Activated CD8-positive, alpha-beta memory T cell treated with anti-CD3 and anti-CD28 coated beads, Interleukin-2, amount 50 U/mL, for 1 hour (primary cell): ENCODE data around the gene GALNT17.

Source experiments
- DNase-seq: peaks from one replicate; pipeline ENCODE4 v3.0.0-alpha.2; 2020; ENCODE audit errors: extremely low read depth

GALNT17 gene

GRCh38 chr7:71339924-71340323 lies 208.0 kb downstream of the GALNT17 start:
- DNase-seq = no peak

- DNase-seq = no peak
These were observed 210.3 kb downstream of the GALNT17 start for GRCh38 chr7:71342202-71342601.

- DNase-seq = no peak
These were observed 211.1 kb downstream of the GALNT17 start for GRCh38 chr7:71343039-71343438.

GRCh38 chr7:71343892-71344291 lies 211.9 kb downstream of the GALNT17 start:
- no peak for DNase-seq

- DNase-seq = no peak
These were observed 213.4 kb downstream of the GALNT17 start for GRCh38 chr7:71345117-71345884.

GRCh38 chr7:71348821-71349681 lies 217.1 kb downstream of the GALNT17 start:
- DNase-seq = no peak

GRCh38 chr7:71349682-71350481 lies 217.9 kb downstream of the GALNT17 start:
- DNase-seq = no peak

GRCh38 chr7:71350680-71351079 lies 218.7 kb downstream of the GALNT17 start:
- DNase-seq = no peak

GRCh38 chr7:71354716-71355115 lies 222.8 kb downstream of the GALNT17 start:
- no peak for DNase-seq

GRCh38 chr7:71361451-71362032 lies 229.6 kb downstream of the GALNT17 start:
- DNase-seq = no peak

GRCh38 chr7:71362240-71362639 lies 230.3 kb downstream of the GALNT17 start:
- no peak for DNase-seq

- no peak for DNase-seq
These were observed 231.3 kb downstream of the GALNT17 start for GRCh38 chr7:71363223-71363622.

- DNase-seq = no peak
These were observed 231.7 kb downstream of the GALNT17 start for GRCh38 chr7:71363627-71364026.

- no peak for DNase-seq
These were observed 232.6 kb downstream of the GALNT17 start for GRCh38 chr7:71364551-71364950.

- no peak for DNase-seq
These were observed 241.0 kb downstream of the GALNT17 start for GRCh38 chr7:71372991-71373390.

GRCh38 chr7:71377062-71377461 lies 245.1 kb downstream of the GALNT17 start:
- DNase-seq = no peak

GRCh38 chr7:71377469-71377868 lies 245.5 kb downstream of the GALNT17 start:
- DNase-seq = no peak

- DNase-seq = no peak
These were observed 252.2 kb downstream of the GALNT17 start for GRCh38 chr7:71384094-71384493.

GRCh38 chr7:71385330-71385729 lies 253.4 kb downstream of the GALNT17 start:
- no peak for DNase-seq

GRCh38 chr7:71386152-71386785 lies 254.3 kb downstream of the GALNT17 start:
- no peak for DNase-seq

- no peak for DNase-seq
These were observed 256.2 kb downstream of the GALNT17 start for GRCh38 chr7:71388181-71388580.
